SK-N-SH (cell line): ENCODE results near the gene GAS2L1. TPM values are rescaled to one million over a fixed set of nuclear protein-coding genes. Genes with fewer than 3 reads are reported as not detected.

ENCODE experiments used
- CTCF ChIA-PET: fragments of 300-600, 350-600 bp; formaldehyde crosslinking; extraction: SDS; loops from one replicate; lab custom pipeline; 2021; lab: Yijun Ruan, JAX
- POLR2A ChIA-PET: fragments of 350-600 bp; sonication (Branson Sonifier 250); formaldehyde crosslinking; extraction: SDS; loops from one replicate; lab custom pipeline; 2020; ENCODE audit warnings: antibody characterized with exemption, inconsistent platforms; lab: Yijun Ruan, JAX
- DNase-seq: peaks from one replicate; pipeline ENCODE4 v3.0.0; 2012
- H2AFZ ChIP-seq: fragments of 200-600 bp; sonication (generic); 2 replicates; pipeline ENCODE4 v1.8.1; 2016; ENCODE audit warnings: antibody characterized with exemption, mild to moderate bottlenecking, low read depth
- H3F3A ChIP-seq: fragments of 200-600 bp; sonication (generic); replicated peaks from 2 replicates; pipeline ENCODE3; 2016; ENCODE audit warnings: antibody characterized with exemption, mild to moderate bottlenecking; ENCODE audit not compliant: insufficient read depth
- H3K27ac ChIP-seq, 2 experiments: fragments of 200-500 bp in 1 of 2; fragments of 200-600 bp in 1 of 2; sonication (Bioruptor generic) in 1 of 2; sonication (generic), shearing (Covaris generic) in 1 of 2; 2 replicates each; pipeline versions ENCODE4 v1.5.1 to v1.6.1; 2014 to 2016; ENCODE audit warnings: low read depth in 2 of 2, inconsistent platforms in 1 of 2, low read length in 1 of 2, mild to moderate bottlenecking in 1 of 2, mixed read lengths in 1 of 2
- H3K27me3 ChIP-seq: fragments of 200-600 bp; sonication (generic), shearing (Covaris generic); 2 replicates; pipeline ENCODE4 v1.6.1; 2016; ENCODE audit warnings: mixed run types; ENCODE audit not compliant: insufficient read depth
- H3K36me3 ChIP-seq, 2 experiments: fragments of 200-500 bp in 1 of 2; fragments of 200-600 bp in 1 of 2; sonication (Bioruptor generic) in 1 of 2; sonication (generic) in 1 of 2; replicated peaks in 1 of 2; 2 replicates each; pipeline versions ENCODE3 to v1.5.1; 2014 to 2016; ENCODE audit warnings: low read length in 1 of 2, mild to moderate bottlenecking in 1 of 2; ENCODE audit not compliant: insufficient read depth in 2 of 2, control insufficient read depth in 1 of 2
- H3K4me1 ChIP-seq, 2 experiments: fragments of 200-500 bp in 1 of 2; fragments of 200-600 bp in 1 of 2; sonication (Bioruptor generic) in 1 of 2; sonication (generic), shearing (Covaris generic) in 1 of 2; 2 replicates each; pipeline versions ENCODE4 v1.5.1 to v1.6.1; 2014 to 2016; ENCODE audit warnings: low read depth in 1 of 2, low read length in 1 of 2, mixed run types in 1 of 2; ENCODE audit not compliant: insufficient read depth in 2 of 2, control insufficient read depth in 1 of 2
- H3K4me2 ChIP-seq: fragments of 200-600 bp; sonication (generic), shearing (Covaris generic); 2 replicates; pipeline ENCODE4 v1.6.1; 2017; ENCODE audit warnings: mixed run types
- H3K4me3 ChIP-seq, 2 experiments: fragments of 200-500 bp in 1 of 2; fragments of 200-600 bp in 1 of 2; sonication (Bioruptor generic) in 1 of 2; sonication (generic), shearing (Covaris generic) in 1 of 2; 2 replicates each; pipeline versions ENCODE4 v1.5.1 to v1.8.1; 2014 to 2016; ENCODE audit warnings: low read depth in 2 of 2, inconsistent platforms in 1 of 2, low read length in 1 of 2, mild to moderate bottlenecking in 1 of 2, mixed read lengths in 1 of 2, moderate library complexity in 1 of 2
- H3K79me2 ChIP-seq: fragments of 200-600 bp; sonication (generic); 2 replicates; pipeline ENCODE4 v1.8.1; 2017; ENCODE audit warnings: mild to moderate bottlenecking; ENCODE audit not compliant: insufficient read depth
- H3K9ac ChIP-seq: fragments of 200-600 bp; sonication (generic); 2 replicates; pipeline ENCODE4 v1.6.1; 2017; ENCODE audit warnings: mixed run types
- H3K9me2 ChIP-seq: fragments of 200-600 bp; sonication (generic); 2 replicates; pipeline ENCODE4 v1.6.1; 2017; ENCODE audit warnings: mixed run types
- H3K9me3 ChIP-seq: fragments of 200-600 bp; sonication (generic); 2 replicates; pipeline ENCODE4 v1.6.1; 2017; ENCODE audit warnings: mixed run types, mild to moderate bottlenecking, moderate library complexity
- H4K20me1 ChIP-seq: fragments of 200-600 bp; sonication (generic); 2 replicates; pipeline ENCODE4 v1.6.1; 2017; ENCODE audit warnings: mild to moderate bottlenecking, mixed run types; ENCODE audit not compliant: insufficient read depth
- FOXJ3 ChIP-seq: sonication (generic); formaldehyde crosslinking; IDR thresholded peaks from 2 replicates; pipeline ENCODE4 v1.5.1; 2020; ENCODE audit warnings: mild to moderate bottlenecking, missing genetic modification reagents
- GABPA ChIP-seq: IDR thresholded peaks from 2 replicates; pipeline ENCODE4 v1.4.0; 2012; ENCODE audit warnings: low read depth, mild to moderate bottlenecking
- GATA2 ChIP-seq: sonication (generic); formaldehyde crosslinking; IDR thresholded peaks from 2 replicates; pipeline ENCODE4 v1.5.0; 2020; ENCODE audit warnings: mild to moderate bottlenecking, missing genetic modification reagents
- MXI1 ChIP-seq: IDR thresholded peaks from 2 replicates; pipeline ENCODE4 v1.6.1; 2012; ENCODE audit warnings: mild to moderate bottlenecking, low read depth, low read length, improper control_type of control experiment
- NRF1 ChIP-seq: IDR thresholded peaks from 2 replicates; pipeline ENCODE4 v1.6.1; 2012; ENCODE audit warnings: low read depth, mild to moderate bottlenecking, low read length
- RAD21 ChIP-seq: IDR thresholded peaks from 2 replicates; pipeline ENCODE4 v1.6.1; 2012; ENCODE audit warnings: mild to moderate bottlenecking, low read length
- RFX5 ChIP-seq: IDR thresholded peaks from 2 replicates; pipeline ENCODE4 v1.6.1; 2012; ENCODE audit warnings: mild to moderate bottlenecking, improper control_type of control experiment, low read length
- RXRA ChIP-seq: IDR thresholded peaks from 2 replicates; pipeline ENCODE4 v1.4.0; 2012; ENCODE audit warnings: low read depth, mild to moderate bottlenecking, borderline replicate concordance
- SIN3A ChIP-seq: IDR thresholded peaks from 2 replicates; pipeline ENCODE4 v1.6.1; 2012; ENCODE audit warnings: low read depth, mild to moderate bottlenecking, low read length, moderate library complexity, borderline replicate concordance
- SMC3 ChIP-seq: IDR thresholded peaks from 2 replicates; pipeline ENCODE4 v1.6.1; 2012; ENCODE audit warnings: low read depth, low read length, improper control_type of control experiment
- WGBS: methylation state at CpG from one replicate; pipeline ENCODE4 v1.1.6; 2017; ENCODE audit warnings: low lambda C conversion rate; 5-methylcytosine and 5-hydroxymethylcytosine counted together
- polyA plus RNA-seq, 3 experiments: library from polyadenylated mRNA; depleted of rRNA; stranded (reverse); fragments of >200 nt; gene quantifications; 2 replicates each; pipeline ENCODE4 v1.2.3, GENCODE V29; 2012
- TF ChIP-seq, protein P1 (sequence below): IDR thresholded peaks from 2 replicates; pipeline ENCODE4; 2012
- TF ChIP-seq, protein P2 (sequence below): fragments of 200-600 bp; sonication (generic); IDR thresholded peaks from 2 replicates; pipeline ENCODE4 v1.6.1; 2017; ENCODE audit warnings: antibody characterized with exemption, mild to moderate bottlenecking, moderate library complexity

GAS2L1 gene
- polyA plus RNA-seq, 1 of the 3 experiments (the other 2 are of a cell fraction) = 21.8 TPM

DNA sequence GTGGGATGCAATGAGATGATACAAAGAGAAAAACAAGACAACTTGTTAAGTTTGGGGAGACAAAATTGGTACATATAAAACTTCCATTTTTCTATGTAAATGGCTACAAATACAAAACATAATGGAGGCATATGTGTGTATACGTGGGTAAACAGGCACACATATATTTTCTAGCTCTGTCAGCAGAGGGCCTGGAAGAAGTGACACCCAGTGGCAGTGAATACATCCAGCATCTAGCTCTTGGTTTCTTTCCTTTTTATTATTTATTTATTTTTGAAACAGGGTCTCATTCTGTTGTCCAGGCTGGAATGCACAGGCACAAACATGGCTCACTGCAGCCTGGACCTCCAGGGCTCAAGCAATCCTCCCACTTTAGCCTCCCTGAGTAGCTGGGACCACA lies 14.1 kb downstream of the GAS2L1 start:
- no peaks in the 10 kb centered on the region for H3K36me3 ChIP-seq
- no peak overlapping the region for H3K4me2 ChIP-seq
- no peaks in the 10 kb centered on the region for H3F3A ChIP-seq
- peaks cover 8% of the 10 kb centered on the region; the same call in 1 of the 2 replicates for H3K27me3 ChIP-seq
- H3K79me2 ChIP-seq = no peaks in the 10 kb centered on the region
- H4K20me1 ChIP-seq = no peaks in the 10 kb centered on the region
- TF ChIP-seq SIN3A = no peak
- TF ChIP-seq, protein P1, sequence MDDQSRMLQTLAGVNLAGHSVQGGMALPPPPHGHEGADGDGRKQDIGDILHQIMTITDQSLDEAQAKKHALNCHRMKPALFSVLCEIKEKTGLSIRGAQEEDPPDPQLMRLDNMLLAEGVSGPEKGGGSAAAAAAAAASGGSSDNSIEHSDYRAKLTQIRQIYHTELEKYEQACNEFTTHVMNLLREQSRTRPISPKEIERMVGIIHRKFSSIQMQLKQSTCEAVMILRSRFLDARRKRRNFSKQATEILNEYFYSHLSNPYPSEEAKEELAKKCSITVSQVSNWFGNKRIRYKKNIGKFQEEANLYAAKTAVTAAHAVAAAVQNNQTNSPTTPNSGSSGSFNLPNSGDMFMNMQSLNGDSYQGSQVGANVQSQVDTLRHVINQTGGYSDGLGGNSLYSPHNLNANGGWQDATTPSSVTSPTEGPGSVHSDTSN = no peak
- 0 out of 2 replicates have a peak, but pooled peaks have one; percentile 11 for TF ChIP-seq SMC3
- TF ChIP-seq, protein P2, sequence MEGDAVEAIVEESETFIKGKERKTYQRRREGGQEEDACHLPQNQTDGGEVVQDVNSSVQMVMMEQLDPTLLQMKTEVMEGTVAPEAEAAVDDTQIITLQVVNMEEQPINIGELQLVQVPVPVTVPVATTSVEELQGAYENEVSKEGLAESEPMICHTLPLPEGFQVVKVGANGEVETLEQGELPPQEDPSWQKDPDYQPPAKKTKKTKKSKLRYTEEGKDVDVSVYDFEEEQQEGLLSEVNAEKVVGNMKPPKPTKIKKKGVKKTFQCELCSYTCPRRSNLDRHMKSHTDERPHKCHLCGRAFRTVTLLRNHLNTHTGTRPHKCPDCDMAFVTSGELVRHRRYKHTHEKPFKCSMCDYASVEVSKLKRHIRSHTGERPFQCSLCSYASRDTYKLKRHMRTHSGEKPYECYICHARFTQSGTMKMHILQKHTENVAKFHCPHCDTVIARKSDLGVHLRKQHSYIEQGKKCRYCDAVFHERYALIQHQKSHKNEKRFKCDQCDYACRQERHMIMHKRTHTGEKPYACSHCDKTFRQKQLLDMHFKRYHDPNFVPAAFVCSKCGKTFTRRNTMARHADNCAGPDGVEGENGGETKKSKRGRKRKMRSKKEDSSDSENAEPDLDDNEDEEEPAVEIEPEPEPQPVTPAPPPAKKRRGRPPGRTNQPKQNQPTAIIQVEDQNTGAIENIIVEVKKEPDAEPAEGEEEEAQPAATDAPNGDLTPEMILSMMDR = peak; percentile 38
- TF ChIP-seq NRF1 = no peak
- TF ChIP-seq RFX5 = no peak
- TF ChIP-seq FOXJ3 (CRISPR knock-in tag) = no peak
- peak; percentile 38 for TF ChIP-seq RAD21
- POLR2A ChIA-PET = no interaction called here
- 79% methylated on average over 1 of the region's 1 CpG for WGBS
- H3K9me3 ChIP-seq = no peaks in the 10 kb centered on the region
- CTCF ChIA-PET = interaction anchor here (0.6 to 2.7 kb wide), 11 partner anchors 10 to 792 kb away, joined by 3 to 11 read pairs (median 3); partner anchors contain the start of gene GAS2L1
- H2AFZ ChIP-seq = no peak overlapping the region
- no peaks in the 10 kb centered on the region for H3K4me1 ChIP-seq
- H3K27ac ChIP-seq = no peak overlapping the region
- no peaks in the 10 kb centered on the region for H3K9me2 ChIP-seq
- H3K9ac ChIP-seq = no peak overlapping the region
- DNase-seq = no peak
- H3K4me3 ChIP-seq = no peak overlapping the region

DNA sequence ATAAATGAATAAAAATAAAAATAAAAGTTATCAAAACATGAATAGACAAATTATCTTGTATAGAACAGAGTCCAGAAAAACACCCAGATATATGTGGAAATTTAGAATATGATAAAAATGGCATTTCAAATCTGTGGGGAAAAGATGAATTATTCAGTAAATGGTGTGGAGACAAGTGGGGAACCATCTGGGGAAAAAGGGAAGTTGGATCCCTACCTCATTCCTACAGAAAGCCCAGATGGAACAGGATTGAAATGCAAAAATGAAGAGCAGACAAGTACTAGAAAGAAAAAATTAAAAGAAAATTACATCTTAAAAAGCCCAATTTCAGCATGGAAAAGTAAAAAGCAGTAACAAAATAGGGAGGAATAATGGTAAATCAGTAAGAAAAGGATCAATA lies 17.2 kb downstream of the GAS2L1 start:
- Histone ChIP-seq H3F3A (no peaks in the 10 kb centered on the region), H3K27me3 (no peaks in the 10 kb centered on the region), H3K4me2 (no peak overlapping the region), H3K4me3 (no peak overlapping the region), H3K36me3 (peaks cover 0 to 21% of the 10 kb centered on the region in 2 experiments), H3K9ac (no peak overlapping the region), H3K79me2 (no peaks in the 10 kb centered on the region), H4K20me1 (no peaks in the 10 kb centered on the region), H3K9me2 (no peaks in the 10 kb centered on the region), H3K9me3 (no peaks in the 10 kb centered on the region), H2AFZ (no peak overlapping the region), H3K27ac (no peak overlapping the region), H3K4me1 (no peaks in the 10 kb centered on the region)
- CTCF ChIA-PET = interaction anchor here (0.5 to 5.6 kb wide), 2 partner anchors 11 to 114 kb away, joined by 3 to 35 read pairs; no protein-coding TSS in a partner anchor
- TF ChIP-seq GATA2 (CRISPR knock-in tag) (no peak), GABPA (no peak), RXRA (no peak), RFX5 (no peak), SIN3A (no peak), MXI1 (no peak)
- DNase-seq = no peak
- POLR2A ChIA-PET = no interaction called here
